ENCODE measurements around the gene KDM6A.

- TF ChIP-seq POLR2A (IDR thresholded peaks at IDR 0.05) = no peak
- TF ChIP-seq, protein P1, sequence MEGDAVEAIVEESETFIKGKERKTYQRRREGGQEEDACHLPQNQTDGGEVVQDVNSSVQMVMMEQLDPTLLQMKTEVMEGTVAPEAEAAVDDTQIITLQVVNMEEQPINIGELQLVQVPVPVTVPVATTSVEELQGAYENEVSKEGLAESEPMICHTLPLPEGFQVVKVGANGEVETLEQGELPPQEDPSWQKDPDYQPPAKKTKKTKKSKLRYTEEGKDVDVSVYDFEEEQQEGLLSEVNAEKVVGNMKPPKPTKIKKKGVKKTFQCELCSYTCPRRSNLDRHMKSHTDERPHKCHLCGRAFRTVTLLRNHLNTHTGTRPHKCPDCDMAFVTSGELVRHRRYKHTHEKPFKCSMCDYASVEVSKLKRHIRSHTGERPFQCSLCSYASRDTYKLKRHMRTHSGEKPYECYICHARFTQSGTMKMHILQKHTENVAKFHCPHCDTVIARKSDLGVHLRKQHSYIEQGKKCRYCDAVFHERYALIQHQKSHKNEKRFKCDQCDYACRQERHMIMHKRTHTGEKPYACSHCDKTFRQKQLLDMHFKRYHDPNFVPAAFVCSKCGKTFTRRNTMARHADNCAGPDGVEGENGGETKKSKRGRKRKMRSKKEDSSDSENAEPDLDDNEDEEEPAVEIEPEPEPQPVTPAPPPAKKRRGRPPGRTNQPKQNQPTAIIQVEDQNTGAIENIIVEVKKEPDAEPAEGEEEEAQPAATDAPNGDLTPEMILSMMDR (IDR thresholded peaks at IDR 0.05) = no peak
Measured at GRCh38 chrX:45050558-45050957, 177.6 kb downstream of the KDM6A start.
